IPS-18c (cell line): ENCODE measurements around the gene GPR142.
"Not testable (repeated sequence)": the region's sequence is repeated elsewhere in the genome, so short reads cannot be mapped to it uniquely, and the experiment has no call there.

Source experiments
- H3K4me3 ChIP-seq: 2 replicates; pipeline ENCODE4 v1.7.0; 2013; ENCODE audit warnings: low read depth, mild to moderate bottlenecking, low read length, moderate library complexity; ENCODE audit not compliant: insufficient read depth
- H3K9me3 ChIP-seq: one replicate; pipeline ENCODE4 v1.6.1; 2013; ENCODE audit warnings: mild to moderate bottlenecking, low read length, moderate library complexity; ENCODE audit not compliant: control insufficient read depth, insufficient read depth

GPR142 gene

DNA sequence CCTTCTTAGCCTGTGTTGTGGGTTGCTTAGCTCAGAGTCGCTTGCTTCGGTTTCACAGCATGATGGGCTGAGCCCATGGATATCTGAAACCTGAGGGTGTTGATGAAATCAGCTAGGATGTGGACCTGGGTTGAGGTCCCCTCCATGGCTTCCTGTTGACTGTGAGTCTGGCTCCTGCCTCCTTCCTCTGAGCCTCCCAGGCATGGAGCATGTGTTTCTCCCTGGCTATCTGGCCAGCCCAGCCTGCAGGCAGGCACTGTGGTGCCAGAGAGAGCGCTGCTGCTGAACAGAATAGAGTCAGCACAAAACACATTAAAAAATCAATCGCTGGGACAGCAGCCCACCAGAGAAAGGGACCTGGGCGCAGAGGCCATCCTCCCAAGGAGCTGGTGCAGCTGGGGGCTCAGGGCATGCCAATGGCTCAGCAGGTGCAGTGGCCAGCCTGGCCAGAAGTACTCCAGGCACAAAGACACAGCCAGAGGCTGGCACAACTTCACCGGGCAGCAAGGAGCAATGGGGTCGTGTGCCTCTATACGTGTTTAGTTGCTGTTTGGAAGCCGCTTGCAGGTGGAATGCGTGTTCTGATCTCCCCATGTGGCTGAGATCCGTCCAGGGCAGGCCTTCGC, 36.3 kb downstream of the GPR142 start:
- no peaks in the 10 kb centered on the region for H3K9me3 ChIP-seq
- no peak overlapping the region; the same call in 1 of the 2 replicates for H3K4me3 ChIP-seq

DNA sequence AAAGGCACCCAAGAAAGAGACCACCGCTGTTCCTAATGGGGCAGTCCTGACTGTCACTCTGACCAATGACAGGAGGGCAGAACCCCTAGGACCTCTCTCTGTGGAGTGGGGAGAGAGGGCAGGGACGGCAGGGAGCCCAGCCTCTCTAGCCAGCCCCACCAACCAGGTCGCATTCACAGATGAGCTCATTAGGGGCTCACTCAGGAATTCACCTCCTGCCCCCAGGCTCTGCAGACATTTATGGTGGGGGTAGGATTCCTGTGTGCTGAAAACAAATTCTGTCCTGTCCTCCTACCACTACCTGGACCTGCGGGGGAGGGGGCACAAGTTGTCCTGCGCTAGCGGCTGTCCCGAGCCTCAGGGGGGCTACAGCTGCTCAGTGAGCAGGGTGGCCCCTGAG, 36.9 kb downstream of the GPR142 start:
- H3K4me3 ChIP-seq, result no peak overlapping the region; the same call in 1 of the 2 replicates
- H3K9me3 ChIP-seq, result no peaks in the 10 kb centered on the region

DNA sequence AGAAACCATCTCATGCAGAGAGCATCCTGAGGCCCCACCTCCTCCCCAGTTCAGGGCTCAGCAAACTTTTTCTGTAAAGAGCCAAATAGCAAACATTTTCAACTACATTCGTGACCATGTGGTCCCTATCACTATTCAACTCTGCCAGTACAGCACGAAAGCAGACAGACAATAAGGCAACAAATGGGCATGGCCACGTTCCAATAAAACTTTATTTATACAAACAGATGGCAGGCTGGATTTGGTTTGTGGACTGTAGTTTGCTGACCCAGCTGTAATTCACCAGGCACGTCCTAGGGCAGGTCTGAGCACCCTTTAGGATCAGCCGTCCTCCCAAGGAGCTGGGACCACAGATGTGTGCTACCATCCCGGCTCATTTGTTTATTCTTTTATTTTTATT, 37.5 kb downstream of the GPR142 start:
- H3K4me3 ChIP-seq, result no peak overlapping the region

DNA sequence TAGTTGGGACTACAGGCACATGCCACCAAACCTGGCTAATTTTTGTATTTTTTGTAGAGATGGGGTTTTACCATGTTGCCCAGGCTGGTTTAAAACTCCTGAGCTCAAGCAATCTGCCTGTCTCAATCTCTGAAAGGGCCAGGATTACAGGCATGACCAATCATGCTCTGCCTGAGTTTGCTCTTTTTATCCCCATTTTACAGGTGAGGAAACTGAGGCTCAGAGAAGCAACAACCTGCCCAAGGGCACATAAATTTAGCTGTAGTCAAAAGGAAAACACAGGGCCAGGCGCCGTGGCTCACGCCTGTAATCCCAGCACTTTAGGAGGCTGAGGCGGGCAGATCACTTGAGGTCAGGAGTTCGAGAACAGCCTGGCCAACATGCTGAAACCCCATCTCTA, 38.0 kb downstream of the GPR142 start:
- H3K4me3 ChIP-seq, H3K9me3 ChIP-seq: not testable (repeated sequence)

More for the DNA sequence above, 37.5 kb downstream of the GPR142 start:
- no peaks in the 10 kb centered on the region for H3K9me3 ChIP-seq

DNA sequence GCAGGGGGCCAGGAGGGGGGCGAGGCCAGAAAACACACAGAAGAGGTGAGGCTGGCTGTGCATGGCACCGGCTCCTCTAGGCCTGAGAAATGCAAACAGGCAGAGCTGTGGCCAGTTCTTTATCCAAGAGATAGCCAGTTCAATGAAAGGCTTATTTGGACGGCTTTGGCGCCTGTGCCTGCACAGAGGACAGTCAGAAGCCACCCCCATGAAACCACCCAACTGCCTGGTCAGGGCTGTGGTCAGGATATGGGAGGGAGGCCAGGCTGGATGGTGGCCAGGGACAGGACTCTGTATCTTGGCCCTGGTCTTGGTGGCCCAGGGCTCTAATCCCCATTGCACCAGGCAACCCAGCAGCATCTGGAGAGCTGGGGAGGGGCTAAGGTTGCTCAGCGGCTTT, 40.1 kb downstream of the GPR142 start:
- Histone ChIP-seq H3K9me3 (no peaks in the 10 kb centered on the region), H3K4me3 (no peak overlapping the region)

DNA sequence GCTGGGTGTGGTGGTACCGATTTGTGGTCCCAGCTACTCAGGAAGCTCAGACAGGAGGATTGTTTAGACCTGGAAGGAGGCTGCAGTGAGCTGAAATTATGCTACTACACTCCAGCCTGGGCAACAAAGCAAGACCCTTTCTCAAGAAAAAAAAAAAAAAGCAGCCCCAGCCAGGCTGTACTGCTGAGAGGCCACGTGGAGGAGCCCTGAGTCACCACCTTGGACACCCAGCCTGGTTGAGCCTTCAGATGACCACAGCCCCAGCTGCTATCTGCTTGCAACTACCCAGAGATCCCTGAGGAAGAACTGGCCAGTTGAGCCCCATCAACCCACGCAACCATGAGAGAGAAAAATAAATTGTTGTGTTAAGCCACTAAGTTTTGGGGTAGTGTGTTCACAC, 41.0 kb downstream of the GPR142 start:
- Histone ChIP-seq H3K9me3 (no peaks in the 10 kb centered on the region), H3K4me3 (no peak overlapping the region)

DNA sequence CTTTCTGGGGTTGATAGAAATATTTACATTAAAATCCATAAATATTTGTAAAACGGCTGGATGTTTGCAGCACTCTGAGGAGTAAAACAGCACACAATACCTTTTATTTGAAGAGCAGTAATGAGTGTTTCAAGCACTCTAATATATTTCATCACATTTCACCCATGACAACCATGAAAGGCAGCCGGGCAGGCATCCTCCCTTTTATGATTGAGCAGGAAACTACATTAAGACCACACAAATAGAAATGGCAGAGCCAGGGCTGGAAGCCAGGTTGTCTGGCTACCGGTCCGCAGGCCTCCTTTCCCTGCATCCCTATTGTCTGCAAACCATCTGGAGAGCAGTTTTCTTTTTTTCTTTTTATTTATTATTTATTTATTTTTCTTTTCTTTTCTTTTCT, 41.5 kb downstream of the GPR142 start:
- H3K4me3 ChIP-seq, result no peak overlapping the region
- no peaks in the 10 kb centered on the region for H3K9me3 ChIP-seq

DNA sequence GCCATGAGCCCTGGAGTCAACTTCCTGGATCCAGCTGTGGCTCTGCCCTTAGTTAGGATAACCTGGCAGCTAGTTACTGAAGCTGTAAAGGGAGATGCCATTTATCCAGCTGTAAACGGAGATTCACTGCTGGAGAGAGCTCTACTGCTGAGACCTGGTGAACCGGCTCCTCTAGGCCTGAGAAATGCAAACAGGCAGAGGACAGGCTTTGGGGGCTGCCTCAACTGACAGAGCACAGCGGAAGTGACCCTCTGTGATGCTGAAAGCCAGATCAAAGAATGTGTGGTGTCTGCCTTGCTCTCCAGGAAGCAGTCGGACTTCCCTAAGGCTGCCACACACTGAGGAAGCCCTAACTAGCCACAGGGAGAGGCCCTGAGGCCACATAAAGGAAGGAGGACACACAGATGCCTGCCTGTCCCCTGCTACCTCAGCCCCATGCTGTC, 42.7 kb downstream of the GPR142 start:
- no peak overlapping the region for H3K4me3 ChIP-seq
- H3K9me3 ChIP-seq, result no peaks in the 10 kb centered on the region

DNA sequence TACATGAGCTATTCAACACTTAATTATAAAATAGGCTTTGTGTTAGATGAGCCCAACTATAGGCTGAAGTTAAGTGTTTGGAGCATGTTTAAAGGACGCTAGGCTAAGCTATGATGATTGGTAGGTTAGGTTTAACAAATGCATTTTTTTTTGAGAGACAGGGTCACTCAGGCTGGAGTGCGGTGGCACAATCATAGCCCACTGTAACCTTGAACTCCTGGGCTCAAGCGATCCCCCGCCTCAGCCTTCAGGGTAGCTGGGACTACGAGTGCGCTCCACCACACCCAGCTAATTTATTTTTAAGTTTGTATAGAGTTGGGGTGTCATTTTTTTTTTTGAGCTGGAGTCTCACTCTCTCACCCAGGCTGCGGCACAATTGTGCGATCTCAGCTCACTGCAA, 45.3 kb downstream of the GPR142 start:
- no peak overlapping the region for H3K4me3 ChIP-seq
- no peaks in the 10 kb centered on the region for H3K9me3 ChIP-seq

DNA sequence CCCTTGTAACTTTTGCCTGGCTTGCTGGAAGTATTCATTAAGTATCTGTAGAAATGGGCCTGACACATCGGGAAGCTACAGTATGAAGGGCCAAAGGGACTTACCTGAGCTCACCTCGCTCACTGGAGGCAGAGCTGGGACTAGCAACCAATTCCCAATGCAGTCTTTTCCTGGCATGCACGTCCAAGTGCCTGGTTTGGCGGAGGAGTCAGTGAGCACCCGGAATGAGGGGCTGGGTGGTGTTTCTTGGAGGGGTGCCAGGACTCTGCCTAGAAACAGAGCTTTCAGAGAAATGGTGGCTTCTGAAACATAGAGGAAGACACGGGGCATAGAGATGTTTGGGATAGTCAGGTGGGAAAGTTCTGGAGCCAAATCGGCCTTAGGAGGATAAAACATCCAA, 46.2 kb downstream of the GPR142 start:
- no peak overlapping the region for H3K4me3 ChIP-seq

DNA sequence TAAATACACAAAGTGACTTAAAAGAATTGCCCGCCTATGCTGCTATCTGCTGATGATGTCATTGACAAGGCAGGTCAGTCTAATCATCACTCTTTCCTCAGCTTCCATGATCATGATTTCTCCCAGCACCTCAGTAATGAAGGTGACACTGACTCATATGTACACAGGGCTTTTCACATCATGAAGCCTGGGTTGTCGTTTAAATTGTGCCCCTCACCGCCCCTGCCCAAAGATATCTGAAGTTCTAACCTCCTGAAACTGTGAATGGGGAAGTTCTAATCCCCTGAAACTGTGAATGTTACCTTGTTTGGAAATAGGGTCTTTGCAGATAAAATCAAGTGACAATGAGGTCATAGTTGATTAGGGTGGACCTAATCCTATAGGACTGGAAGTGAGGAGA, 47.2 kb downstream of the GPR142 start:
- Histone ChIP-seq H3K4me3 (no peak overlapping the region), H3K9me3 (no peaks in the 10 kb centered on the region)

More for the DNA sequence above, 46.2 kb downstream of the GPR142 start:
- no peaks in the 10 kb centered on the region for H3K9me3 ChIP-seq

DNA sequence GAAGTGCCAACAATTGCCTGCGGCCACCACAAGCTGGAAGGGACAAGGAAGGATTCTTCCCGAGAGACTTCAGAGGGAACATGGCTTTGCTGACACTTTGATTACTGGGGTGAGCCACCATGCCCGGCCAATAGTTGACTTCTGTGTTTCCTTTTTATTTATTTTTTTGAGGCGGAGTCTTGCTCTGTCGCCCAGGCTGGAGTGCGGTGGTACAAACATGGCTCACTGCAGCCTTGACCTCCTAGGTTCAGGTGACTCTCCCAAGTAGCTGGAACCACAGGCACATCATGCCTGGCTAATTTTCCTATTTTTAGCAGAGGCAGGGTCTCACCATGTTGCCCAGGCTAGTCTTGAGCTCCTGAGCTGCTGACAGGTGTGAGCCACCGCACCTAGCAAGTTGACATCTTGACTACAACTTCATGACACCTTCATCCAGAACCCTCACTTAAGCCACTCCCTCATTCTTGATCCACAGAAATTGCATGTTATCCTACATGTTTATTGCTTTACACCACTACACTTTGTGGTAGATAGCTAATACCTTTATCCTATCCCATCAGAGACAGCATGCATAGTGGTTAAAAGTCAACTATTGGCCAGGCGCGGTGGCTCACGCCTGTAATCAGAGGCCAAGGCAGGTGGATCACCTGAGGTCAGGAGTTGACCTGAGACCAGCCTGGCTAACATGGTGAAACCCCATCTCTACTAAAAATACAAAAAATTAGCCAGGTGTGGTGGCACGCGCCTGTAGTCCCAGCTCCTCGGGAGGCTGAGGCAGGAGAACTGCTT, 48.5 kb downstream of the GPR142 start:
- Histone ChIP-seq H3K9me3 (no peaks in the 10 kb centered on the region), H3K4me3 (no peak overlapping the region)

DNA sequence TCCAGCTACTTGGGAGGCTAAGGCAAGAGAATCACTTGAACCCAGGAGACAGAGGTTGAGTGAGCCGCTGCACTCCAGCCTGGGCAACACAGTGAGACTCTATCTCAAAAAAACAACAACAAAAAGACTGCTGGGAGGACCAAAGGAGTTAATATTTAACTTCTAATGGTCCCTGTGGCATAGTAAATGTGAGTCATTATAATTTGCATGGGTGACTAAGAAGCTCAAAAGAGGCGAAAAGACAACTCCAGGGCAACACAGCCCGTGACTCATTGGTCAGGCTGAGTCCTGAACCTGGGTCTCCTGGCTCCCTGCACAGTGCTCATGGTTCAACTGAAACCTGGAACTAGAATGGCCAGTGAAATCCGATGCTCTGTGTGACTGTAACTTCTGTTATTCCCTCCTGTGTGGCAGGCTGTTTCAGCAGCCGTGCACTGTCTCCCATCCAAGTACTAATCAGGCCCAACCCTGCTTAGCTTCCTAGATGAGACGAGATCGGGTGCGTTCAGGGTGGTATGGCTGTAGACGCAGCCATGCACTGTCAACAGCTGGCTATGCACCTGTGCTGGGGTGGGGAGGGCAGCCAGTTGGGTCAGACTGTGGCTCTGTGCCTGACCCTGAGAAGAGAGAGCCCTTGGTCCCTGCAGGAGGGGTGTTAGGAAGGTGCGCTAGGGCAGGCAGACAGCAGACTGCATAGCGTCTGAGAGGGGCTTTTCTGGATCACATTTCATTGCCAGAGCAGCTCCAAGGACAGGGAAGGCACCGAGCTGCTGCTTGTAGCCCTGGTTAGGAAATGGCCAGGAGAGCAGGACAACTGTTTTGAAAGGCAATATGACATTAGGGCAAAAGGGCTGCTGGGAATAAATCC, 50.1 kb downstream of the GPR142 start:
- Histone ChIP-seq H3K4me3 (no peak overlapping the region), H3K9me3 (peaks cover 2% of the 10 kb centered on the region)

DNA sequence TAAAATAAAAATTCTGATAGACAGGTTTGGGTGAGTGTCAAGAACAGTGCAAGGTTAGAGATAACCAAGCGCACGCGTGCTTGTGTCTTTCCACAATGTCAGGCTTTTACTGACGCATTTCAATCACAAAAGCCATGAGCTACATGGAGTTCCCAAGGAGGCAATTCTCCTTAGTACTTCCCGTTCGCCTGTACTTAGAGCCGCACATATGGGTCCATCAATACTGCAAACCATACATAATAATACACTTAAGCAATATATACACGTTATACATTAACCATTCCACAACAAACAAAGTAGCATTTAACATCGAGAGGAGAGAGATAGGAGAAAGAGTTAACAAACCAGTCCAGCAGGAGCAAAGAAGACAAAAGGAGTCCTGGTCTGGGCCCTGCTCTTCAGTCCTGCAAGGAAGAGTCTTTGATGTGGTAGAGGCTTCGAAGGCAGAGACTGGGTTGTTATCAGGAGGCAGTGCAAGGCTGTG, 52.7 kb downstream of the GPR142 start:
- Histone ChIP-seq H3K4me3 (no peak overlapping the region), H3K9me3 (peaks cover 3% of the 10 kb centered on the region)
